ENCODE measurements around the gene EFNA3. TPM values are rescaled to one million over a fixed set of nuclear protein-coding genes. Genes with fewer than 3 reads are reported as not detected.

The EFNA3 gene, protein sequence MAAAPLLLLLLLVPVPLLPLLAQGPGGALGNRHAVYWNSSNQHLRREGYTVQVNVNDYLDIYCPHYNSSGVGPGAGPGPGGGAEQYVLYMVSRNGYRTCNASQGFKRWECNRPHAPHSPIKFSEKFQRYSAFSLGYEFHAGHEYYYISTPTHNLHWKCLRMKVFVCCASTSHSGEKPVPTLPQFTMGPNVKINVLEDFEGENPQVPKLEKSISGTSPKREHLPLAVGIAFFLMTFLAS
- polyA plus RNA-seq (ENCODE audit: insufficient read length) = 6.1 TPM
- long read RNA-seq, donor 1, transcript EFNA3-201 (5 exons, 1,782 nt) = major isoform, 5 of 6 reads
- long read RNA-seq, donor 1, partial matches to known transcripts = 0 of 6 reads
- long read RNA-seq, donor 1, other reads (novel, unspliced or antisense) = 0 of 6 reads
- long read RNA-seq, donor 2, partial matches to known transcripts = 0 of 2 reads
- long read RNA-seq, donor 2, other reads (novel, unspliced or antisense) = 0 of 2 reads
- long read RNA-seq, donor 3, partial matches to known transcripts = 0 of 2 reads
- long read RNA-seq, donor 3, other reads (novel, unspliced or antisense) = 0 of 2 reads
- long read RNA-seq, donor 4 = 0 reads
- long read RNA-seq, donor 5, partial matches to known transcripts = 0 of 4 reads
- long read RNA-seq, donor 5, other reads (novel, unspliced or antisense) = 0 of 4 reads
- long read RNA-seq, donor 6, partial matches to known transcripts = 0 of 2 reads
- long read RNA-seq, donor 6, other reads (novel, unspliced or antisense) = 0 of 2 reads
- long read RNA-seq, donor 7, transcript EFNA3-201 (5 exons, 1,782 nt) = major isoform, 5 of 5 reads
- long read RNA-seq, donor 7, partial matches to known transcripts = 0 of 5 reads
- long read RNA-seq, donor 7, other reads (novel, unspliced or antisense) = 0 of 5 reads
- long read RNA-seq, donor 8 = 0 reads

DNA sequence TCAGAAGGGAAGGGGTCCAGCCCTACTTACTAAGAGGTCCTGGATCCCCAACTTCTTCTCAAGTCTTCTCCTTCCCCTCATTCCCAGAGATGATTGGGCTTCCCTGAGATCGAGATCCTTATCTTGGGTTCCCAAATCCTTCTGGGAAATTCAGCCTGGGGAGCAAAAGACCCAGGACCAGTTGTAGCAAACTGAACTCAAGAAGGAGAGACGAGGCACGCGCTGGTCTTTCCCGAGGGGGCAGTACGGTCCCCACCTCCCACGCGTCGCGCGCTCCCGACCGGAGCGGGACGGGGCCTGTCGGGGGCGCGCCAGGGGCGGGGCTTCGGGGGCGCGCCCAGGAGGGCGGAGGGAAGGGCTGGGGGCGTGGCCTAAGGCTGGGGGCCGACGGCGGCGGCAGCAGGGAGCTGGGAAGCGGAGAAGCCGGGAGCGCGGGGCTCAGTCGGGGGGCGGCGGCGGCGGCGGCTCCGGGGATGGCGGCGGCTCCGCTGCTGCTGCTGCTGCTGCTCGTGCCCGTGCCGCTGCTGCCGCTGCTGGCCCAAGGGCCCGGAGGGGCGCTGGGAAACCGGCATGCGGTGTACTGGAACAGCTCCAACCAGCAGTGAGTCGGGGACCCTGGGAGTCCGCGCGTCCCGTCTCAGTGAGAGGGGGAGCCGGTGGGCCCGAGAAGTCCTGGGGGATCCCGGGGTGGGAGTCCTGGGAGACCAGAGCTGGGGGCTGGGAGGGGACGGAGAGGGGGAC is at the start of gene EFNA3:
Gene EFNA3, plus strand, starts transcription at position 369 of the 741 bp plus-strand sequence. Its CDS starts 105 bp downstream, at position 474.
- peak; percentile 81 for DNase-seq

DNA sequence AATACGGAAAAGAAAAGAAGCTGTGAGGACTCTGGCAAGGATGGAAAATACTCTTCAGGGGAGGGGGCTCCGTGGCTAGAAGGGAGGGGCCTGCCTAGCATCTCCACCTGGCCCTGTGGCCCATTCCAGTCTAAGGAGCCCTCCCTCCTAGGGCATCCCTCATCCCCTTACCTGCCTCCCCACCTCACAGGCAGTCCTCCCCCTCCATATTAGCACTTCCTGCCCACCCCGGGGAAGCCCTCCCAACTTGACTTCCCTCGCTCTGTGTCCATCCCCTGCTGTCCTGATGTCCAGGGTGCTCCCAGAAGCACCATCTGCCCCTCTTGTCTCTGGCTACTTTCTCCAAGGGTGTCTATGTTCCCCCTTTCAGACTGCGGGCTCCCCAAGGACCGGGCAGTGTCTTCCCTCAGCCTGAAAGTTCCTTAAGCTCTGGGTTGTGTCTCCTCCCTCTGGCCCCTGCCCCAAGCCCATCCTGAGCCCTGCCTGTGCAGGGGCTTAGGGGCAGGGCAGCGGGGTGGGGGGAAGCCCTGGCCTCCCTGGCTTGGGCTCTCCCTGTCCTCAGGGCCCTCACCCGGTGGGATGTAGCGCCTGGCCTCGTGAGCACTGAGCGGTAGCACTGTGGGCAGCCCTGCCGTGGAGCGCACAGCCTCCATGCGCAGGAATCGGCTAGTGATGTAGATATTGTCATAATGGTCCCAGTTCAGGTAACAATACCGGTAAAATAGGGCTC is 49.0 kb upstream of the EFNA3 start:
- no peak for DNase-seq

DNA sequence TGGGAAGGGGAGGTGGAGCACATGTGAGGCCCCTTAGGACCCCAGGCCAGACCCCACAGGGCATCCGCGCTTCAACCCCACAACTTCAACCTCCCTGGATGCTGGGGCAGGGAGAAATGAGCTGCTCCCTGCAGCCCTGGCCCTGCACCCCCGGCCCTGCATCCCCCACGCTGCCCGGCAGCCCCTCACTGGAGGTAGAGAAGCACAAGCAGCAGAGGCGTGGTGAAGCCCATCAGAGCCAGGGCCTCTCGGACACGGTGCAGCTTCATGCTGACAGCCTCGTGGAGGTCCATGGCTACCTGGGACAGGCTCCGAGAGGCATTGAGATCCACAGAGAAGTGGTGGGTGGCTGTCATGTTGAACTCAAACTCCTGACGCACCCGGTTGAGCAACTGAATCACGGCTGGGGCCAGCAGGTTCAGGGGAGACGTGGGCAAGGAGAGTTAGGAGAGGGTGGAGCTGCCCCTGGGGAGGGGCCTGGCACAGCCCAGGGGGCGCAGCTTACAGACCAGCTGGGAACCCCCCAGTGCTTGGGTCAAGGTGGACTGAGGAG is 48.3 kb upstream of the EFNA3 start:
- no peak for DNase-seq

DNA sequence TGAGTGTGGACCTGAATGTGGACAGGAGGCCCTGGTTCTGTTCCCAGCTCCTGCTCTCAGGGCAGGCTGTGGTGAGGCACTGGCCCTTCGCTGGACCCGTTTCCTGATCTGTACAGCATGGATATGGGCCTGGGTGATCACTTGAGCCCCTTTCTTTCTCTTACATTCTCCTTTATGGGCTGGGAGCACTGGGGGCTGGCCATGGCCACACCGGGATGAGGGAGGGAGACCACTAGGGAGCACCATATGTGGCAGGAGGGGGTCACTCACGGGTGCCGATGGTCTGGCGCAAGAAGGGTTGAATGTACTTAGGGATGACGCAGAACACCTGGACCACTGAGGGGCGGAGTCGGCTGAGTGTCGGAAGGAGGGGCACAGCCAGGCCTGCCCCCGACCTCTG is 47.7 kb upstream of the EFNA3 start:
- no peak for DNase-seq

DNA sequence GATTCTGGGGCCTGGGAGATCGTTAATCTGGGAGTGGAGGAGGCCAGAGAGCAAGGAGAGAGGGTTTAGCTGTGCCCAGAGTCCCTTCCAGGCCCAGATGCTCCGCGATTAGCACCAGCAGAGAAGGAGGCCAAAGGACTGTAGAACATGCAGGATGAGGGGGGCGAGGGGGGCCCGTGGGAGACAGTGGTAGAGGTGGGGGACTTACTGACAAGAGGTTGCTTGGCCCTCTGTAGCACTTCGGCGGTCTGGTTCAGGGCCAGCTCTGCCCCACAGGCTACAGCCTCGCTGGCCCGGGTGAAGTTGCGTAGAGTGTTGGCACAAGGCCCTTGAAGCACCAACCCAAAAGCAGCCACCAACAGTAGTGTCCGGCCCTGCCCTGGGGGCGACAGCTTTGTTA is 45.8 kb upstream of the EFNA3 start:
- no peak for DNase-seq

DNA sequence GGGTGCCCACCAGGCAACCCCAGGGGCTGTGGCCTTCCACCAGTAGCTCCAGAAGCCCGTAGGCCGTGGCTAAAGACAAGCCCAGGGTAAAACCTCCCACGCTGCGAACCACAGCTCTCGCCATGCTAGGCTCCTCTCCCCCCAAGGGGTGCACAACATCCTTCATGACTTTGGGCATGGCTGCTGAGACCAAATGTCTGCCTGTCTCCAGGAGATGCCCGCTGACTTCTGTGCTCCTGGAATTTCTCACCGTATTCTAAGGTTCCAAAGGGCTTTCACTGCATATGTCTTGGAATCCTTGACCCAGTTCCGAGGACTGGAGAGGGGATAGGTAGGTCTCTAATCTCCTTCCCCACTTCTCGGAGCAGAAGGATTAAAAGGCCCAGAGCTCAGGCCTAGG is 45.1 kb upstream of the EFNA3 start, which contains the start of the genes DCST1 and DCST2:
Gene DCST1, plus strand, starts transcription at position 301 of the 400 bp plus-strand sequence. CDS start 213 bp downstream, outside the sequence.
Gene DCST2, minus strand, starts transcription at position 258 of the 400 bp plus-strand sequence. Its CDS starts 80 bp downstream, at position 178.
- DNase-seq = no peak

DNA sequence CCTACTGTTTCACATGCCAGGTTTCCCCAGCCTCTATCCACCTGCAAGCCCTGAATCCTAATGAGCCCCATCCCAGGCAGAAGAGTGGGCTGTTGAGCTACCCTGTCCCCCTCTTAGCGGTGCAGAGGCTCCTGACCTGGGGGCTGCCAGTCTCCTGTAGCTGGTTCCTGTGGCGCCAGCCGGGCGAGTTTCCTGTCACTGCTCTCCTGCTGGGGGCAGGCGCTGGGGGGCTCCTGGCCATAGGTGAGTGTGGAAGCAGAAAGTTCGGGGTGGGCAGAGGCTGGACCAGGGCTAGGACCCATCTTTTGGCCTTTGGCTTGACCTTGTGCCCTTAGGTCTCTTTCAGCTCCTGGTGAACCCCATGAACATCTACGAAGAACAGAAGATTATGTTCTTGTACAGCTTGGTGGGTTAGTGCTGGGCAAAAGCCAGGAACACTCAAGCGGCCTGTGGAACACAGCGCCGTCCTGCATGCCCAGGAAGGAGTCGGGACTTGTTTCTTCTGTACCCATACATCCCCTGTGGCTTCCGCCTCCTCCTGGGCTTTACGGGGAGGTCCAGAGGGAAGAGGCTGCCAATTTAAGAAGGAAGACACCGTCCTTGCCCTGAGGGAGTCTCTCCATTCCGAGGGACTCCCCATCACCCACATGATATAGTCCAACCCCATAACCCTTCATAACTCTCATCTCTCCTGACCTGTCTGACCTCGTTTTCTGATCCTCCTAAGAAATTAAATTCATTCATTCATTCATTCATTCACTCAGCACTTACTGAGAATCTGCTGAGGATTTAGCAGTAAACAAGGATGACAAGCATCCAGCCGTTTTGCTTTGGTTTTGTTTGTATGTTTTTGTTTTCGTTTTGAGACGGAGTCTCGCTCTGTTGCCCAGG is 44.1 kb upstream of the EFNA3 start:
- DNase-seq = no peak

DNA sequence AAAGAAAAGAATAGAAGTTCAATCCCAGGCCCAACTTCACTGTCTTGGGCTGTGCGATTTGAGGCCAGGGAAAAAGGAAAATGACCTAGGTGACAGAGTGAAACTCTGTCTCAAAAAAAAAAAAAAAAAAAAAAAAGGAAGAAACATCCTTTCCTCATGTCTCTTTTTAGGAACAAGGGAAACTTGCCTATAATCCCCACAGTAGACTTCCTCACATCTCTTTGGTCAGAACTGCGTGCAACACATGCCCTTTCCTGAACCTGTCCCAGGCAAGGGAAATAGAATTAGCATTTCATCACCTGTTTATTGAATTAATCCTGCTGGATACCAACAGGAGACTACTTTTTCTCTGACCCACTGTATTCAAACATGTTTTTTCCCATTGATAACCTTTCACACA is 42.7 kb upstream of the EFNA3 start:
- DNase-seq = no peak

DNA sequence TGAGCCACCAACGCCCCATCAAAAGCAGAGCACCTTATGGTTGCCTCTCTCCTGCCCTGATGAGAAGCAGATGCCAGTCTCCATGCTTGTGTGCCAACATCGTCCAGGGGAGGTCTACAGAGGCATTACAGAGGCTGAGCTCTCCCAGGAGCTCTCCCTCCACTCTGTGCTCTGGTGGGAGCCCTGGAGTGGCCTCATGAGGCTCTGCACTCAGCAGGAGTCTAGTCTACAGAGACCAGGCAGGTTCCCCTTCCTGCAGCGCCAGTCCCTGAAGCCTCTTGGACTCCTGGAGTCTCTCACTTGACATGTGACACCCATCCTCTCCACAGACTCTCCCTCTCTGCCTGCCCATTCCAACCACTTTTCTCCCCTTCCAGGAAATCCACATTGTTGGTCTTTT is 41.6 kb upstream of the EFNA3 start:
- no peak for DNase-seq

DNA sequence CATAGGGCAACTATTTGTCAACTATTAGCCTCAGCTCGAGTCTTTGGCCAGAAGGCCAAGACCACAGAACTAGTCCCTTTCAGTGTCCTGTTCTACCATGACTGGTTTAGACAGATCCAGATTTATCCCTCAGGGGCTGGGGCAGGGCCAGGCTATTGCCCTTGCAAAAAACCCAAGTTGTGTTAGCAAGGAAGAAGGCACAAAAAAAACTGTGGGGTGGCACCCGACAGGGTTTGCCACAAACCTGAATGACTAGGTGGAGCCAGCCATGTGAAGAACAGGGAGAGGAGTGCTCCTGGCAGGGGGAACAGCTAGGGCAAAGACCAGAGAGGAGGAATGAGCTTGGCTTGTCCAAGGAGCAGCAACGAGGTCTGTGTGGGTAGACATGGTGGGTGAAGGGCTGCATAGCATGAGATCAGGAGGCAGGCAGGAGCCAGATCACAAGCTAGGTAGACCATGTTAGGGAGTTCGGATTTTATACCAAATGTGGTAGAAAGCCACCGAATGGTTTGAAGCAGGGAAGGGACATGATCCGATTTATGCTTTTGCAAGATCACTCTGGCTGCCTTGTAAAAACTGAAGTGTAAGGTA is 40.7 kb upstream of the EFNA3 start:
- DNase-seq = no peak

DNA sequence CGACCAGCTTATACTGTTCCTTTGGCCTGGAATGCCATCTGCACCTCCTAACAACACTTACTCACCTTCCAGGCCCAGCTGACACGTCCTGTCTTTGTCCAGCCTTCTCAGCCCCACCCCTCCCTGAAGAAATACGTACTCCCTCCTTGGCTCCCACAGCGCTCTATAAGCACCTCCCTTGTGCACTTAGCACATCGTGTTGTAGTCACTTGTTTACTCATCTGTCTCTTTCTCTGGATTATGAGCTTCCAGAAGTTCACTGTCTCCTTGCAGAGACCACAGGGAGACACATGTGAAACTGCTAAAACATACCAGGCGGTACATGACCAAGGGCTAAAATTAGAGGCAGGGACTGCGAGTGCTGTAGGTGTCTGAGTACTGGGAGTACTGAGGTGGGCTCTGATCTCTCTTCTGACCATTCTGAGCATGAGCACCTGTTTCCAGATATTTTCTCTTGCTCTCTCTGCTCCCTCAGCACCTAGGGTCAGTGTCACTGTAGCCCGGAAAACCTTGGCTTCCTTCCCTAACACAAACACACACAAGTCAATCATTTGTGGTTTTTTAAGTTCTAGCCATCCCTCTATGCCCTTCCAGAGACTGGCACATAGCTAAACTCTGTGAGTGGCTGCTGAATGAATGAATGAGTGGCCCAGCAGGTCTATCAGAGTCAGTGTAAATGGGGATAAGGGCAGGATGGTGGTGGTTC is 39.9 kb upstream of the EFNA3 start:
- no peak for DNase-seq

DNA sequence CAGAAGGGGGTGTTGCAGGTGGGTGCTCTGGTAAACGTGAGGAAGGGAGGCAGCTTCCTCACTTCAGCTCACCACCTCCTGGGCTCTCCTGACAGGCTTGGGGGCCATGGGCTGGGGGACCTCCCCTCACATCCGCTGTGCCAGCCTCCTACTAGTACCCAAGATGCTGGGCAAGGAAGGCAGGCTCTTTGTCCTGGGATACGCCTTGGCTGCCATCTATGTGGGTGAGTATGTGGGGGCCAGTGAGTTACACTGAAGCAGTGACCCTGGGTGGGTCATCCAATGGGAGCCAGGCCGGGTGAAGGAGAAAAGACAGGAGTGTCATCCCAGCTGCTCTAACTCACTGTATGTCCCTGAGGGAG is 39.3 kb upstream of the EFNA3 start:
- no peak for DNase-seq

DNA sequence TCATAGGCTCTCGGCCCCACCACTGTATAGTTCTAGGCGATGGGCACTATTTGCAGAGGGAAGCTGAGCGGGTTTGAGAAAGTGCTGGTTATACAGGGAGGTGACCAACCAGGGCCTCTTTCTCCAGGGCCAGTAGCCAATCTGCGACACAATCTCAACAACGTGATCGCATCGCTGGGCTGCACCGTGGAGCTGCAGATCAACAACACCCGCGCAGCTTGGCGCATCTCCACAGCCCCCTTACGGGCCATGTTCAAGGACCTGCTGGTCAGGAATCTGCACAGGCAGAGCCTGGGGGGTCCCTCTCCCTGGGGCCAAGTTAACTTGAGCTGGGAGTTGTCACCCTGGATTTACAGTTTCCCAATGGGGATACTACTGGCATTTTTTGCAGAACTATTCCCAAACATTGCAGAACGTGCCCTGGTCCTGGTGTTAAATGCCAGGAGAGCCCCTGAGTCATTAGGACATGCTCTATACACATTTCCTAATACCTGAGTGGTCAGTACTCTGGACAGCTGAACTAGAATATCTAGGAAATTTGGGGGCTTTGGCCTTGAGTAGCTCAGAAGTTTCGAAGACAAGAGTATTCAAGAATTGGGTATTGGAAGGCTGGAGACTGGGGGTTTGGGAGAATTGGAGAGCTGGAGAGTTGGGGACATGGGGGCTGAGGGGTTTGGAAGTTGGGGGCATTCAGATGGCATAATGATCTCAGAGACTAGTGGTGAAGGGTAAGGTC is 38.1 kb upstream of the EFNA3 start:
- DNase-seq = no peak

DNA sequence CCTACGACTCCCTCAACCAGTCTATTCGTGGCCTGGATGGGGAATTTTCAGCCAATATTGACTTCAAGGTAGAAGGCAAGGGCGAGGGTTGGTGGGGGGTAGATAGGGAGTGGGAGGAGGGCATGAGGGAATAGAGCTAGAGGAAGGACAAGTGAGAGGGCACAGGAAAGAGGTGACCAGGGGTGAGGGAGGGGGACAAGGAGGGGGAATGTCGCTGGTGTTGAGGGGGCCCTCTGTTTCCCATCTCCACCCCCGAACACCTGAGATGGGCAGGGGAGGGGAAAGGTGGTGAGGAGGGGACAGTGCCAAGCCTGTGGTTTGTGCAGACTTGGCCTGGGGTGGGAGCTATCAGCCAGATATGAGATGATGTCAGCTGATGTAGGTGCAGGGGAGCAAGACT is 35.8 kb upstream of the EFNA3 start:
- DNase-seq = no peak

DNA sequence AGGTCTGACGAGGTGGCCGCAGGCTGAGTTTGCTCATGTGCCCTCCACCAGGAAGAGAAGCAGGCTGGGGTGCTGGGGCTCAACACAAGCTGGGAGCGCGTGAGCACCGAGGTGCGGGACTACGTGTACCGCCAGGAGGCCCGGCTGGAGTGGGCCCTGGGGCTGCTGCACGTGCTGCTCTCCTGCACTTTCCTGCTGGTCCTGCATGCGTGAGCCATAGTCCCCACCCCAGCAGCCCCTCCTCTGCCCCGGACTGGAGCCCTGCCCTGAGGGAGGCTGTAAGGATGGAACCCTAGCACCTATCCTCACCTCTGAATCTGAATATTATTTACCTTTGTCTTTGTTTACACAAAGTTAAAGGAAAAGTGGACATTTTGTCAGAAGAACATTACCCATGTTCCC is 35.3 kb upstream of the EFNA3 start:
- no peak for DNase-seq

DNA sequence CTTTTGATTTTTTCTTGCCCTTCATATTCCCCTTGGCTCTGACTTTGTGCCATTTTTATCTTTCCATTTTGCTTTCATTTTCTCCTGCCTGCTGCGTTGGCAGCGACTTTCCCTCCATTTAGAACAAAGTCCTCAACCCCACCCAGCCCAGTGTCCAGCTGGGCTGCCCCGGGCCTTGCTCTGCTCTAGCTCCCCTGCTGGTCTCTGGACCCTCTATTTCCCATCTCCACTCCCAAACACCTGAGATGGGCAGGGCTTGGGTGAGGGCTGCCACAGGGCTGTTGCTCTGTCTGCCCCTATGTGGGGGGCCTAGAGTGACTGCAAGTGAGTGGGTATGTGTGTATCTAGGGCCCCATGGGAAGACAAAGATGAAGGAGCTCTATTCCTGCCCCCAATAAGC is 34.8 kb upstream of the EFNA3 start:
- no peak for DNase-seq

DNA sequence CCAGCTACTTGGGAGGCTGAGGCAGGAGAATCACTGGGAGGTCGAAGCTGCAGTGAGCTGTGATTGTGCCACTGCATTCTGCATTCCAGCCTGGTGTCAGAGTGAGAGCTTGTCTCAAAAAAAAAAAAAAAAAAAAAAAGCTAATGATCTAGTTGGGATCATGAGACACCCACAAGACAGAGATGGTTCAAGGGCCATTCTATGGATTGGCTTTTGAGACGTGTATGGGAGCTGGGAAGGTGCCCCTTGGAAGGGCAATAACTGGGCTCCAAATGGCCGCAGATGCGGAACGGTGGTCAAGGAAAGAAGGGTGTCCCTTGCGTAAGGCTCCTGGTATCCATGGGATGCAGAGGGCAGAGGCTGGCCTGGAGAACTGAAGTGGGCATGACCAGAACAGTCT is 34.3 kb upstream of the EFNA3 start:
- no peak for DNase-seq
